NCI-H2227 (cell line): Measurements from ENCODE around the gene SLCO3A1.
"Not testable (repeated sequence)": the region's sequence is repeated elsewhere in the genome, so short reads cannot be mapped to it uniquely, and the experiment has no call there.

Source experiments
- DNase-seq: peaks from one replicate; lab custom pipeline; 2025; ENCODE audit not compliant: unreplicated experiment; lab: John Stamatoyannopoulos, UW

The SLCO3A1 gene

GRCh38 chr15:92028389-92028724 lies 174.8 kb downstream of the SLCO3A1 start:
- no peak for DNase-seq

DNA sequence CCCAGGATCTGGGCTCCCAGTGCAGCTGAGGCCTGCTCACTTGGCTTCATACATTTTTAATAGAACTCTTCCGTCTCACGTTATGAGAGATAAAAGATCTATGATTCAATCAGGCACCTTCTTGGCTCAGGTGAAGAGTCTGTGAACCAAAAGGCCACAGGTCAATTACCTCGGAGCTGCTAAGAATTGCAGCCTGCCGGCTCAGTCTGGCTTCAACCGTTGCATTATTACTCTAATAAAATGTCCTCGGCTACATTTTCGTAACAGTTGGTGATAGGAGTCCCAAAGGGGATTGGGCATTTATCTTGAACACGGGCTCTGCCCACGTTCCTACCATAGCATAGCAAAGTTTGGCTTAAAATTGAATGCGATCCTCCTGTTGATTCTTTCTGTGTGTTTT lies 176.3 kb downstream of the SLCO3A1 start:
- DNase-seq, result no peak

DNA sequence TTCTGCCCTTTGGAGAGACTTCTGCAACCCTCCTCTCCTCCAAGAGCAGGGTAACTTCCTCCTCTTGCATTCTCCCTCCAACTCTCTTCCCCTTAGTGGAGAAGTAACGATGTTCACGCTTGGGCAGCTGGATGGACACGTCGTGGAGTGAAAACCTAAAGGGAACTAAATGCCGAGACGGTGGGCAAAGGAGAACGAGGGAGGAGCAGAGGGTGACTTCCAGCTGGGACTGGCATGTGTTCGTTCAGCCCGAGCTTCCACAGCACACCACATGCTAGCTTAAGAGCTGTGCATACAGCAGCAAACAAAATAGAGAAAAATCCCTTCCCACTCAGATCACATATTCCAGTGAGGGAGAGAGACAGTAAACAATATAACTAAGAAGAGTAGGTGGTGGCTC lies 179.8 kb downstream of the SLCO3A1 start:
- DNase-seq, result no peak

- DNase-seq, result no peak
These were observed 180.2 kb downstream of the SLCO3A1 start for GRCh38 chr15:92033723-92034122.

DNA sequence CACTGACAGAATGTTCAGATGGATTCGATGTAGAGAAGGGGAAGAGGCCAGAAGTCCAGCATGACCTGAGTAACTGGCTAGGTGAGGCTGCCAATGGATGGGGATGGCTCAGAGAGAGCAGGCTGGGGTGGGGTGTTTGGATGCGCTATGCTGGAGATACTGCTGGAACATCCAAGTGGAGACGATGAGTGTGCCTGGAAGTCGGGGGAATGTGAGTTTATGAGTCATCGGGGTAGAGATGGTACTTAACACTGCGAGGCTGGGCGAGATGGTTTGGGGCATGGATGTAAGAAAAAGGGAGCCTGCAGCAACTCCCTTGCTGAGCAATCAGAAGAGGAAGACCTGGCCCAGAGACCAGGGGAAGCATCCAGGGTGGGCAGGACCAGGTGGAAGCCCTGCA lies 180.7 kb downstream of the SLCO3A1 start:
- DNase-seq, result no peak

- DNase-seq, result no peak
These were observed 182.0 kb downstream of the SLCO3A1 start for GRCh38 chr15:92035551-92035950.

DNA sequence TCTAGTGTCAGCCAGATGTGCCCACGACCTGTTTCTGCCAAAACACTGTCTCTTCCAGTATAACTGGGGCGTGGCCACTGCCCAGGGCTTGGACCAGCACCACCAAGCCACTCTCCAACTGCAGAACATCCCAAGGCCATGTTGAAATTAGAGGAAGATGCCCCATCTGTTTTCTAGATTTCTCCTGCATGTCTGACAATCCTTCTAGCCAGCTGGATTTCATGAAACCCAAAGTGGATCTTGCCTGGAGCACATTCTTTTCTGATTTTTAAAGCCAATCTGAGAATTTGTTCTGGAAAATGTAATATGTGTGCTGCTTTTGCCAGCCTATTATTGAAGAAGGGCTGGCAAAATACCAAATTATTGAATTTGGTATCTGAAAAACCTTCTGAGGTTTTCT lies 182.5 kb downstream of the SLCO3A1 start:
- DNase-seq, result no peak

- DNase-seq, result no peak
These were observed 184.0 kb downstream of the SLCO3A1 start for GRCh38 chr15:92037491-92037890.

- DNase-seq, result no peak
These were observed 186.8 kb downstream of the SLCO3A1 start for GRCh38 chr15:92040350-92040749.

DNA sequence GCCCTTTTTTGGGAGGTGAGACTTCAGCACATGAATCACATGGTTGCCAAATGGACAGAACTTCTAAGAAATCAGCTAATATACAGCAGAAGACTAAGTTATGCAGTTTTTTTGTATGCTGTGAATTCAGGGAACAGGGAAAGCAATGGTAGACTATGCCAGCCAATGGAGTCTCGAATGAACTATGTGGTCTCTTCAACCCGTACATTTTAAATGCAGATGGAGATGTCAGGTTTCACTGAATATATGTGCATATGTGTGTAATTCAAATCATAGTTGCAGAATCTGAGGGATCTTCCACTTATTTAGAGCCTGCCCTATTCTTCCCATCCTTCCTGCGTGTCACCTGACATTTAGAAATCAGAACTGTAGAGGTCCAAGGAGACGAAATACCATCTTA lies 187.9 kb downstream of the SLCO3A1 start:
- no peak for DNase-seq

GRCh38 chr15:92043283-92043682 lies 189.8 kb downstream of the SLCO3A1 start:
- DNase-seq, result no peak

GRCh38 chr15:92044203-92044909 lies 190.8 kb downstream of the SLCO3A1 start:
- no peak for DNase-seq

GRCh38 chr15:92047900-92048299 lies 194.4 kb downstream of the SLCO3A1 start:
- no peak for DNase-seq

DNA sequence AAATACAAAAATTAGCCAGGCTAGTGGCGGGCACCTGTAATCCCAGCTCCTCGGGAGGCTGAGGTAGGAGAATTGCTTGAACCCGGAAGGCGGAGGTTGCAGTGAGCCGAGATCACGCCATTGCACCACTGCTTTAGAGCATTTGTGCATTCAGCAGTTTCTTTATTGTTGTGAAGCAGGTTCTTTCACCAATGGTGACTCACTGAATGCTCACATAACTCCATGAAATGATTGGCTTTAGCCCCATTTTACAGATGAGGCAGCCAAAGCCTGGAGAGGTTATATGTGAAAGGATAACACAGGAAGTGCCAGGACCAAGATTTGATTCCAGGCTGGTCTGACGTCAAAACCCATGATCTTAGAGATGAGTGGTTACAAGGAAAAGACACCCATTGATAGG lies 195.2 kb downstream of the SLCO3A1 start:
- no peak for DNase-seq

GRCh38 chr15:92049290-92049989 lies 195.9 kb downstream of the SLCO3A1 start:
- DNase-seq, result peak; percentile 63

GRCh38 chr15:92050220-92050898 lies 196.9 kb downstream of the SLCO3A1 start:
- no peak for DNase-seq

GRCh38 chr15:92051716-92052115 lies 198.2 kb downstream of the SLCO3A1 start:
- no peak for DNase-seq

- no peak for DNase-seq
These were observed 200.3 kb downstream of the SLCO3A1 start for GRCh38 chr15:92053753-92054316.

- DNase-seq, result no peak
These were observed 203.4 kb downstream of the SLCO3A1 start for GRCh38 chr15:92056875-92057274.

- no peak for DNase-seq
These were observed 205.8 kb downstream of the SLCO3A1 start for GRCh38 chr15:92059036-92059970.

DNA sequence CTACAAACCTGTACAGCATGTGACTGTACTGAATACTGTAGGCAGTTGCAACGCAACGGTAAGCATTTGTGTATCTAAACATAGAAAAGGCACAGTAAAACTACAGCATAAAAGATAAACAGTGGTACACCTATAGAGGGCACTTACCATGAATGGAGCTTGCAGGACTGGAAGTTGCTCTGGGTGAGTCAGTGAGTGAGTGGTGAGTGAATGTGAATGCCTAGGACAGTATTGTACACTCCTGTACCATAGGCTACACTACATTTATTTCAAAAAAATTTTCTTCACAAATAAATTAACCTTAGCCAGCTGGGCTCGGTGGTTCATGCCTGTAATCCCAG lies 206.4 kb downstream of the SLCO3A1 start:
- not testable (repeated sequence) for DNase-seq
